ENCODE results near the gene OR2V2. TPM values are rescaled to one million over a fixed set of nuclear protein-coding genes. Genes with fewer than 3 reads are reported as not detected.

OR2V2 gene
- total RNA-seq, 1 donor = not detected

DNA sequence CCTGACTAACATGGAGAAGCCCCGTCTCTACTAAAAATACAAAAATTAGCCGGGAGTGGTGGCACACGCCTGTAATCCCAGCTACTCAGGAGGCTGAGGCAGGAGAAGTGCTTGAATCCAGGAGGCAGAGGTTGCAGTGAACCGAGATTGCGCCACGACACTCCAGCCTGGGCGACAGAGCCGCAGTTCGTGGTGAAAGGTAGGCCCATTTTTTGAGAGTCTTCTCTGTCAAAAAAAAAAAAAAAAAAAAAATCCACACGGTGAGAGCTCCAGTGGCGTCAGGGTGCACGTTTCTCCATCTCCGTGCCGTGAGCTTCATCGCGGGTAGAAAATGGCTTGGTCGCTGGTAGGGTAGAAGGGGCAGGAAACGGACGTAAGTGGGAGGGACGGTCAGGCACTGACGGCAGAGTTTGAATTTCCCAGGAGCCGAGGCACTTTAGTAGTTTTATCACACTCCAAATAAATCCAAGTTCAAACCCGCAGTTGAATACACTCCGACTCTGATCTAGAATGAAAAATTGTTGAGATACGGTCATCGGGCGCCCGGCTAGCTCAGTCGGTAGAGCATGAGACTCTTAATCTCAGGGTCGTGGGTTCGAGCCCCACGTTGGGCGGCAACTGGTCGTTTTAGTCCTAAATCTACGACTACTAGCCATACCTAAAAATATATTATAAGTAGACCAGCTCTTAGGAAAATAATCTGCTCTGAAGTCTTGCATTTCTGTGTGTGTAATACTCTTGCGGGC, 60.0 kb downstream of the OR2V2 start:
- peak overlapping the region; percentile 64 for H3K4me3 ChIP-seq (ENCODE audit: low read depth, low read length)
- peak; percentile 93 for DNase-seq (ENCODE audit: low read depth)
- TF ChIP-seq, protein P1, sequence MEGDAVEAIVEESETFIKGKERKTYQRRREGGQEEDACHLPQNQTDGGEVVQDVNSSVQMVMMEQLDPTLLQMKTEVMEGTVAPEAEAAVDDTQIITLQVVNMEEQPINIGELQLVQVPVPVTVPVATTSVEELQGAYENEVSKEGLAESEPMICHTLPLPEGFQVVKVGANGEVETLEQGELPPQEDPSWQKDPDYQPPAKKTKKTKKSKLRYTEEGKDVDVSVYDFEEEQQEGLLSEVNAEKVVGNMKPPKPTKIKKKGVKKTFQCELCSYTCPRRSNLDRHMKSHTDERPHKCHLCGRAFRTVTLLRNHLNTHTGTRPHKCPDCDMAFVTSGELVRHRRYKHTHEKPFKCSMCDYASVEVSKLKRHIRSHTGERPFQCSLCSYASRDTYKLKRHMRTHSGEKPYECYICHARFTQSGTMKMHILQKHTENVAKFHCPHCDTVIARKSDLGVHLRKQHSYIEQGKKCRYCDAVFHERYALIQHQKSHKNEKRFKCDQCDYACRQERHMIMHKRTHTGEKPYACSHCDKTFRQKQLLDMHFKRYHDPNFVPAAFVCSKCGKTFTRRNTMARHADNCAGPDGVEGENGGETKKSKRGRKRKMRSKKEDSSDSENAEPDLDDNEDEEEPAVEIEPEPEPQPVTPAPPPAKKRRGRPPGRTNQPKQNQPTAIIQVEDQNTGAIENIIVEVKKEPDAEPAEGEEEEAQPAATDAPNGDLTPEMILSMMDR (IDR thresholded peaks at IDR 0.05; ENCODE audit: insufficient read depth, low read length) = no peak

DNA sequence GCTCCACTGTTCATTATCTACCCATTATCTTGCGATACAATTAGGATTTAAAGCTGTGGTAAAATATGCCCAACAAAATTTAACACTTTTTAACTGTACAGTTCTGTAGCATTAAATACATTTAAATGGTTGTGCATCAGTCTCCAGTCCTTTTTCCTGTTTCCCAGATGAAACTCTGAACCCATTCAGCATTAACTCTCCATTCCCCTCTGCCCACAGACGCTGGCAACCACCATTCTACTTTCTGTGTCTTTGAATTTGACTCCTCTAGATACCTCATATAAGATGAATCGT, 60.5 kb downstream of the OR2V2 start:
- no peak overlapping the region for H3K4me3 ChIP-seq (ENCODE audit: low read depth, low read length)
- DNase-seq (ENCODE audit: low read depth) = no peak
- TF ChIP-seq, protein P1 (IDR thresholded peaks at IDR 0.05; ENCODE audit: insufficient read depth, low read length) = no peak

Other genes starting within 250 kb of the OR2V2 start
- not detected in 2 replicates for gene BTNL8, start 248.4 kb upstream of the OR2V2 start, total RNA-seq (ENCODE audit: low replicate concordance)
- gene BTNL3, start 158.7 kb upstream of the OR2V2 start, total RNA-seq (ENCODE audit: low replicate concordance) = not detected in 2 replicates
- not detected in 2 replicates for gene BTNL9, start 107.3 kb upstream of the OR2V2 start, total RNA-seq (ENCODE audit: low replicate concordance)
- gene OR2V1, start 16.4 kb upstream of the OR2V2 start, total RNA-seq (ENCODE audit: low replicate concordance) = not detected in 2 replicates
- gene TRIM7, start 57.6 kb downstream of the OR2V2 start, total RNA-seq (ENCODE audit: low replicate concordance) = 0.74 and 3.3 TPM in 2 replicates
- 12.7 and 19.1 TPM in 2 replicates for gene TRIM41, start 75.7 kb downstream of the OR2V2 start, total RNA-seq (ENCODE audit: low replicate concordance)
- 2,117 and 4,931 TPM in 2 replicates for gene RACK1, start 96.3 kb downstream of the OR2V2 start, total RNA-seq (ENCODE audit: low replicate concordance)
- gene TRIM52, start 113.6 kb downstream of the OR2V2 start, total RNA-seq (ENCODE audit: low replicate concordance) = 7.4 and 15.6 TPM in 2 replicates
- gene OR4F3, start 219.7 kb downstream of the OR2V2 start, total RNA-seq (ENCODE audit: low replicate concordance) = 0.54 TPM in 1 of 2 replicates, not detected in the other

Measured in fibroblast of the aortic adventitia (primary cell).